ENCODE results near the gene UVRAG.
"Not testable (repeated sequence)": the region's sequence is repeated elsewhere in the genome, so short reads cannot be mapped to it uniquely, and the experiment has no call there.

UVRAG gene

DNA sequence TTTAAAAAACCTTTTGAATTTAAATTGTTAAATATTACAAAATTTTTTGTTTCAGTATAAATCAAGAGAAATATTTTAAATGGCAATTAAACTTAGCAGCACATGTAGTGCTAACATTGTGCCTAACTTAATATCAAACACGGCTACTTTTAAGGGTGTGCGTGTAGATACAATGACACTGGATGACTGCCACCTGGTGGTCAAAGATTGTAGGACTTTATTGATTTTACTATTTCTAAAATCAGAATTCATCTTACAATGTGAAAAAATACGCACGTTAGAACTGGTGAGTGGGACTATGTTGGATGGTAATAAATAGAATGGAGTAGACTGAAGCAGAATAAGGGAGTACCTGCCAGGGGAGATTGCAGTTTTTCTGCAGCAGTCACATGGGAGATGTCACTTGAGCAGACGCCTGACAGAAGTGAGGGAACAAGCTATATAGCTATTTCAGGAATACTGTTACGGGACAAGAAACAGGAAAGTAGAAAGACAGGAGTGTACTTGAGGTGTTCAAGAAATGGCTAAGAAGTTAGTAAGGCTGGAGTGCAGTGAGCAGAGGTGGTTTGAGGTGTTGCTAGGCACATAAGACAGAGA is 52.9 kb downstream of the UVRAG start:
- peak; percentile 46 for DNase-seq (ENCODE audit: low read depth)
- peak; percentile 64 for TF ChIP-seq CTCF (IDR thresholded peaks at IDR 0.05; ENCODE audit: low read depth, low read length, missing control alignments)
- H3K4me3 ChIP-seq (ENCODE audit: low read depth, low read length) = no peak overlapping the region
- in situ Hi-C loops (cut with HindIII; ENCODE audit: low sequenced_read_pairs) = no loop called here

DNA sequence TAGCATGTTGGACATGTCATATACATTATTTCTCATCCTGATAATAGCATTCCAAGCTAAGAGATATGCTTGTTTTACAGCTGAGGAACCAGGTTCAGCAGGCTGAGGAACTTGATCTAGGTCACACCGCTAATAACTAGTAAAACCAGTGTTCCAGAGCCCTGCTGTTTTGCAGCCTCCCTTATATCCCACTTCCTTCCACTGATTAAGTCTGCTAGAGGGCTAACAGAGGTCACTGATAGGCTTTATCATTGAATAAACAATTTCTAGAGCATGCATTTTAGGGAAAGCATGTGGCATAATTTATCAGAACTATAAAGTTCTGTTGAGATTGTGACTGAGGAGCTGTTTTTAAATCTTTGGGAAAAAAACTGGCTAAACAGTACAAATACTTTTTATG is 54.0 kb downstream of the UVRAG start:
- DNase-seq (ENCODE audit: low read depth) = no peak
- no peak overlapping the region for H3K4me3 ChIP-seq (ENCODE audit: low read depth, low read length)
- TF ChIP-seq CTCF (IDR thresholded peaks at IDR 0.05; ENCODE audit: low read depth, low read length, missing control alignments) = no peak
- in situ Hi-C loops (cut with HindIII; ENCODE audit: low sequenced_read_pairs) = no loop called here

DNA sequence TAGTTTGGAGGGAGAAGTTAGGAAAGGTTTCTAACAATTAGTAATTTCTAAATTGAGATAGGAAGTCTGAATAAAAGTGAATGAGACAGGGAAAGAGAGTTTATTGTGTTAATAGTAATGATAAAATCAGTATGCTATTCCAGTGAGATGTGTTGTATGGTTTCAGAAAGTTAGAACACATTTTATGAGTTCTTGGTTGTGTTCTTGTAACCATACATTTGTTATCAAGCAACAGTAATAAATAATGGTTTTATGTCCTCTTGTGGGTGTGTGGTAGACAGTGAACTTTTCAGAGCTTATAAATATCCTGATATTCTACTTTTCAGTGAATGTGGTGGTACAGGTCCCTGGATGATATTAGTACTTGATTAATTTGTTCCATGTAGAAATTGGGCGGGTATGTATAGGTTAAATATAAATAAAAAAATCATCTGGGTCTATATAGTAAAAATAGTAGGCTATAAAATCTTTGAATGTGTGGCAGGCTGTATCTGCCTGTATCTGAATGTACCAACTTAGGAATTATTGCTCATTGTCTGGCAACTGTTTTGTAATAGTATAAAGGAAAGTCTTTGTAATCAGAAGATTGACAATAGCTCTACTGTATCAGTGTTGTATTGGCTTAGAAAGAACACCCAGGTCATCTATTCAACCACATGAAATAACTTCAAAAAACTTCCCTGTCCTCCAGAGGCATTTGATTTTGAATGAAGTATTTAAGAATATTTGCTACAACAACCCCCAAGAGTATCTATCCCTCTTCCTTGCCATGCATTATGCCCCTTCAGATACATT is 54.8 kb downstream of the UVRAG start:
- in situ Hi-C loops (cut with HindIII; ENCODE audit: low sequenced_read_pairs) = no loop called here
- TF ChIP-seq CTCF (IDR thresholded peaks at IDR 0.05; ENCODE audit: low read depth, low read length, missing control alignments) = no peak
- H3K4me3 ChIP-seq (ENCODE audit: low read depth, low read length) = no peak overlapping the region
- no peak for DNase-seq (ENCODE audit: low read depth)

DNA sequence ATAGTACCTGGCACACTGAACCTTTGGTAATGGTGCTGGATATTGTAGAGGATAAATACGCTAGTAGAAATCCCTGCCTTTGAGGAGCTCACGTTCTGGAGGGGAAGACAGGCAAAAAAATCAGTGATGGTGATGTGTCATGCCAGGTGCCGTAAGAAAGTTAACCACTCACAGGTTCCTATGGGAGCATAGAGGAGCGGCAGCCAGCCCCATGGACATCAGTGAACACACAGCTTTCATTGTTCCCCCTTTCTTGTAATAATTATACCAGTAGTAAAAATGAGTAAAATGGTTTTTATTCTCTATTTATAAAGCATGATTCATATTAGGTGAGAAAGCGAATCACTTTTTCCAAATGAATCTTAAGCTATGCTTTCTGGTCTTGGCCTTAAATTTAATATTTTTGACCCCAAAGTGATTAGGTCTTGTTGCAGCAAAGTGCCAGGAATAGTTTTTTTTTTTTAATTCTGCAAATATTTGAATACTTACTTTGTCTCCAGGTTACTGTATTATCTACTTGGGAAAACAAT is 57.9 kb downstream of the UVRAG start:
- in situ Hi-C loops (cut with HindIII; ENCODE audit: low sequenced_read_pairs) = no loop called here
- H3K4me3 ChIP-seq (ENCODE audit: low read depth, low read length) = no peak overlapping the region

DNA sequence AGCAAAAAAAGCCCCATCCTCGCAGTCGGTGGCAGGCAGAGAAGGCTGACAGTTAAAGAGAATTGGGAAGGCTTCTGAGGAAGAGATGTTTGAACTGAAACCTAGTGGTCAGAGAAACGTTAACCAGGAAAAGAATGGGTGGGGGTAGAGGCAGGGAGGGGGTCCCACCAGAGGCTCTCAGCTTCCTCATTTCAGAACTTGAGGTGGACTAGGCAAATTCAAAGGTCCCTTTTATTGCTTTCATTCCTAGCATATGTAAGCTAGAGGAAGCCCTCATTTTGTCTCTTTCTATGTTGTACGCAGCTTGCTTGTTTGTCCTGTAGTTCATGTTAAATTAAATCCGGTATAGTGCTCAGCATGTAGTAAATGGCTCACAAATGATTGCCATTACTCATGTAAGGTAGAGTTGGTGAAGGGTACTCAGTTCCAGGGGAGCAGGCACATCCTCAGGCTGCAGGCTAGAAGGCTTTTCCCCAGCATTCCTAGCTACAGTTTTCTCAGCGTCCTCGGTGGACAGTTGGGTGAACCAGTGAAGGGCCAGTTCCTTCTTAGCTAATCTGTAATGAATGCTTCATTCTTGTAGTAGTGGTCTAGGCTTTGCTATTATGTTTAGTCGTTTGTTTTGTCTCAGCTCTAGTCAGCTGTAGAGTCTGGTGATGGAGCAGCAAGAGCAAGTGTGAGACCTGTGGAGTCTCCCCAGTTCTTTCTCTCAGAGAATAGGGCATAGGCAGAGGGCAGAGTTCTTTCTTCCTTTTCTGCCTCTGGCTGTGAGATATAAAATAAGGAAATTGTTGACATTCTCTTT is 58.6 kb downstream of the UVRAG start:
- no peak overlapping the region for H3K4me3 ChIP-seq (ENCODE audit: low read depth, low read length)
- no peak for TF ChIP-seq CTCF (IDR thresholded peaks at IDR 0.05; ENCODE audit: low read depth, low read length, missing control alignments)
- DNase-seq (ENCODE audit: low read depth) = no peak
- in situ Hi-C loops (cut with HindIII; ENCODE audit: low sequenced_read_pairs) = no loop called here

More for the DNA sequence above, 57.9 kb downstream of the UVRAG start:
- DNase-seq (ENCODE audit: low read depth) = no peak
- no peak for TF ChIP-seq CTCF (IDR thresholded peaks at IDR 0.05; ENCODE audit: low read depth, low read length, missing control alignments)

DNA sequence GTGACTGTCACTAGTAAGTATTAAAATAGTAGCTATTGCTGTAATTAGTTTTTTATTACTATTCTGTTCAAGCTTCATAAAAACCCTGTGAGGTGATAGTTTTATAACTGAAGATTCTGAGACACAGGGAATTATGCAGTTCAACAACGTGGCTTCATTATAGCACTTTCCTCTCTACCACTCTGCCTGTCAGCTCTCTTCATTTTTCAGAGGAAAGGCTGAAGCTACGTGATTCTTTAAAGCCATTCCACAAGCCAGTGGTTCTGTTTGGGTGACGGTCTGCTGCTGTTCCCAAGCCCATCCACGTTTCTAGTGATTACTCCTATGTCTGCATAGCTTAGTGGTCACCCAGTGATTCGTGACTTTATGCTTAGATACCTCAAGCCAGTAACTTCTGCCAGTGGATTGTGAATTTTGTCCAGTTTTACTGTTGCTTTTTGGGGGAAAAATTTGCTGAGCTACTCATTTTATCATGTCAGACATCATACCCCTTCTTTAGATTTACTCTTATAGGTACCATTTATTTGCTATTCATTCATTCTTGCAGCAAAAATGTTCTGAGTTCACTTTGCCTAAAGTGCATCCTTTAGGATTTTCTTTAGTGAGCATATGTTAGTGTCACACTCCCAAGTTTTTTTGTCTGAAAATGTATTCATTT is 59.8 kb downstream of the UVRAG start:
- TF ChIP-seq CTCF (IDR thresholded peaks at IDR 0.05; ENCODE audit: low read depth, low read length, missing control alignments) = no peak
- in situ Hi-C loops (cut with HindIII; ENCODE audit: low sequenced_read_pairs) = no loop called here
- DNase-seq (ENCODE audit: low read depth) = no peak

GRCh38 chr11:75877327-75877726 is 62.3 kb downstream of the UVRAG start:
- DNase-seq (ENCODE audit: low read depth); H3K4me3 ChIP-seq (ENCODE audit: low read depth, low read length); in situ Hi-C loops (cut with HindIII; ENCODE audit: low sequenced_read_pairs): not testable (repeated sequence)

More for the DNA sequence above, 59.8 kb downstream of the UVRAG start:
- no peak overlapping the region for H3K4me3 ChIP-seq (ENCODE audit: low read depth, low read length)

GRCh38 chr11:75877931-75878330 is 62.9 kb downstream of the UVRAG start:
- DNase-seq (ENCODE audit: low read depth); in situ Hi-C loops (cut with HindIII; ENCODE audit: low sequenced_read_pairs); H3K4me3 ChIP-seq (ENCODE audit: low read depth, low read length): not testable (repeated sequence)
